H1 (cell line): ENCODE data around the gene PKD1L1. TPM values are rescaled to one million over a fixed set of nuclear protein-coding genes. Genes with fewer than 3 reads are reported as not detected.

Source experiments
- CTCF ChIA-PET: fragments of 300-600 bp; sonication (Branson Sonifier 250); formaldehyde crosslinking; loops from one replicate; lab custom pipeline; 2021; ENCODE audit not compliant: partially characterized antibody; lab: Charles Lee
- POLR2A ChIA-PET: fragments of 300-600 bp; sonication (Branson Sonifier 250); formaldehyde crosslinking; loops from one replicate; lab custom pipeline; 2021; ENCODE audit warnings: inconsistent platforms; ENCODE audit not compliant: partially characterized antibody; lab: Charles Lee
- DNase-seq, 2 experiments: peaks; one replicate each; pipeline versions ENCODE4 v3.0.0 to v3.0.0-alpha.2; 2010 to 2022; ENCODE audit warnings: low spot score in 2 of 2, low read depth in 1 of 2, mixed read lengths in 1 of 2
- FAIRE-seq: peaks from 2 replicates; lab custom pipeline; 2011; peaks lifted over from hg19 to GRCh38; lab: Jason Lieb, UNC
- H2AFZ ChIP-seq: 2 replicates; pipeline ENCODE4 v1.8.1; 2012; ENCODE audit warnings: low read length, inconsistent platforms
- H2AK5ac ChIP-seq: 2 replicates; pipeline ENCODE4 v1.6.1; 2013; ENCODE audit warnings: low read depth, low read length
- H2BK120ac ChIP-seq: replicated peaks from 2 replicates; pipeline ENCODE3; 2013; ENCODE audit warnings: low read depth, low read length, inconsistent platforms
- H2BK12ac ChIP-seq: 2 replicates; pipeline ENCODE4 v1.6.1; 2013; ENCODE audit warnings: low read depth, low read length
- H2BK15ac ChIP-seq: 2 replicates; pipeline ENCODE4 v1.6.1; 2013; ENCODE audit warnings: low read length
- H2BK20ac ChIP-seq: 2 replicates; pipeline ENCODE4 v1.6.1; 2013; ENCODE audit warnings: low read length
- H2BK5ac ChIP-seq: 2 replicates; pipeline ENCODE4 v1.6.1; 2013; ENCODE audit warnings: low read depth, low read length
- H3K14ac ChIP-seq: 2 replicates; pipeline ENCODE4 v1.6.1; 2013; ENCODE audit warnings: inconsistent platforms; ENCODE audit not compliant: insufficient read length
- H3K18ac ChIP-seq: 2 replicates; pipeline ENCODE4 v1.6.1; 2013; ENCODE audit warnings: low read length; ENCODE audit errors: extremely low read depth
- H3K23ac ChIP-seq: 2 replicates; pipeline ENCODE4 v1.6.1; 2013; ENCODE audit warnings: inconsistent platforms; ENCODE audit not compliant: insufficient read length
- H3K23me2 ChIP-seq: 2 replicates; pipeline ENCODE4 v1.6.1; 2013; ENCODE audit warnings: low read depth, low read length
- H3K27ac ChIP-seq: 2 replicates; pipeline ENCODE4 v1.6.1; 2011; ENCODE audit warnings: low read depth, low read length, inconsistent platforms
- H3K27me3 ChIP-seq, 4 experiments: replicated peaks in 1 of 4; 1 replicate in 1 of 4; 2 replicates in 3 of 4; pipeline versions ENCODE4 v1.6.1 to v1.8.1; 2011 to 2013; ENCODE audit warnings: low read length in 3 of 4, mild to moderate bottlenecking in 3 of 4, inconsistent platforms in 2 of 4, mixed read lengths in 2 of 4, moderate library complexity in 1 of 4; ENCODE audit not compliant: control insufficient read depth in 3 of 4, insufficient read depth in 3 of 4; ENCODE audit errors: extremely low read depth in 1 of 4
- H3K36me3 ChIP-seq, 4 experiments: 2 replicates each; pipeline versions ENCODE4 v1.6.1 to v1.8.1; 2011 to 2013; ENCODE audit warnings: mild to moderate bottlenecking in 4 of 4, low read length in 3 of 4, moderate library complexity in 2 of 4, control low read depth in 1 of 4, inconsistent platforms in 1 of 4; ENCODE audit not compliant: insufficient read depth in 4 of 4, control insufficient read depth in 2 of 4
- H3K4ac ChIP-seq: replicated peaks from 2 replicates; pipeline ENCODE3; 2013; ENCODE audit warnings: low read length, low read depth, mixed read lengths, inconsistent platforms; ENCODE audit not compliant: insufficient read length
- H3K4me1 ChIP-seq, 4 experiments: replicated peaks in 1 of 4; 1 replicate in 1 of 4; 2 replicates in 3 of 4; pipeline versions ENCODE4 v1.6.1 to v1.8.1; 2011 to 2013; ENCODE audit warnings: low read length in 3 of 4, inconsistent platforms in 2 of 4, mixed read lengths in 1 of 4; ENCODE audit not compliant: insufficient read depth in 4 of 4, control insufficient read depth in 3 of 4
- H3K4me2 ChIP-seq, 2 experiments: 2 replicates each; pipeline versions ENCODE4 v1.6.1 to v1.8.1; 2011 to 2013; ENCODE audit warnings: low read depth in 2 of 2, low read length in 2 of 2, control low read depth in 1 of 2, inconsistent platforms in 1 of 2, mild to moderate bottlenecking in 1 of 2; ENCODE audit not compliant: insufficient read depth in 1 of 2
- H3K4me3 ChIP-seq, 4 experiments: fragments of 200-600, 300-600 bp in 1 of 4; sonication (generic), shearing (Covaris generic), sonication (Bioruptor Twin) in 1 of 4; 2 replicates each; pipeline versions ENCODE4 v1.5.1 to v1.8.1; 2011 to 2016; ENCODE audit warnings: low read length in 4 of 4, low read depth in 3 of 4, control low read depth in 2 of 4, inconsistent platforms in 2 of 4, mild to moderate bottlenecking in 2 of 4, mixed read lengths in 1 of 4, moderate library complexity in 1 of 4; ENCODE audit not compliant: insufficient read depth in 2 of 4; ENCODE audit errors: extremely low read depth in 1 of 4
- H3K56ac ChIP-seq: replicated peaks from 2 replicates; pipeline ENCODE3; 2013; ENCODE audit warnings: low read depth, mild to moderate bottlenecking, mixed read lengths, low read length, inconsistent platforms; ENCODE audit not compliant: insufficient read length
- H3K79me1 ChIP-seq: 2 replicates; pipeline ENCODE4 v1.6.1; 2013; ENCODE audit warnings: low read depth, low read length, control low read depth
- H3K79me2 ChIP-seq, 2 experiments: 2 replicates each; pipeline versions ENCODE4 v1.6.1 to v1.8.1; 2012 to 2013; ENCODE audit warnings: low read length in 2 of 2, mild to moderate bottlenecking in 2 of 2, inconsistent platforms in 1 of 2; ENCODE audit not compliant: insufficient read depth in 2 of 2, control insufficient read depth in 1 of 2
- H3K9ac ChIP-seq, 4 experiments: replicated peaks in 1 of 4; 1 replicate in 1 of 4; 2 replicates in 3 of 4; pipeline versions ENCODE4 v1.6.1 to v1.8.1; 2011 to 2013; ENCODE audit warnings: low read depth in 3 of 4, low read length in 3 of 4, control low read depth in 2 of 4, mild to moderate bottlenecking in 2 of 4, moderate library complexity in 2 of 4, inconsistent platforms in 1 of 4; ENCODE audit errors: extremely low read depth in 1 of 4
- H3K9me3 ChIP-seq, 2 experiments: 2 replicates each; pipeline versions ENCODE4 v1.6.1 to v1.8.1; 2012 to 2013; ENCODE audit warnings: mild to moderate bottlenecking in 2 of 2, moderate library complexity in 2 of 2, control low read depth in 1 of 2, inconsistent platforms in 1 of 2, low read depth in 1 of 2, low read length in 1 of 2, mixed read lengths in 1 of 2; ENCODE audit not compliant: insufficient read depth in 2 of 2
- H4K20me1 ChIP-seq, 2 experiments: replicated peaks in 1 of 2; 2 replicates each; pipeline versions ENCODE3 to v1.8.1; 2011 to 2013; ENCODE audit warnings: inconsistent platforms in 2 of 2, low read length in 2 of 2, mild to moderate bottlenecking in 1 of 2; ENCODE audit not compliant: insufficient read depth in 2 of 2, control insufficient read depth in 1 of 2
- H4K5ac ChIP-seq: 2 replicates; pipeline ENCODE4 v1.6.1; 2013; ENCODE audit warnings: low read length, low read depth, mixed read lengths, inconsistent platforms; ENCODE audit not compliant: insufficient read length
- H4K8ac ChIP-seq: 2 replicates; pipeline ENCODE4 v1.8.0; 2013; ENCODE audit warnings: mild to moderate bottlenecking, moderate library complexity, low read length, inconsistent platforms; ENCODE audit not compliant: insufficient read depth; ENCODE audit errors: extremely low read depth
- H4K91ac ChIP-seq: replicated peaks from 2 replicates; pipeline ENCODE3; 2013; ENCODE audit warnings: low read length, mixed read lengths, inconsistent platforms; ENCODE audit not compliant: insufficient read length
- CBX5 ChIP-seq: fragments of 300-800, 300-1000 bp; sonication (generic); IDR thresholded peaks from 2 replicates; pipeline ENCODE4 v1.7.1; 2016; ENCODE audit warnings: antibody characterized with exemption, low read length, low read depth
- CHD2 ChIP-seq: IDR thresholded peaks from 2 replicates; pipeline ENCODE4 v1.6.1; 2012; ENCODE audit warnings: low read length, improper control_type of control experiment
- GABPA ChIP-seq: IDR thresholded peaks from 2 replicates; pipeline ENCODE4 v1.6.1; 2011; ENCODE audit warnings: mild to moderate bottlenecking, low read length, moderate library complexity, borderline replicate concordance; ENCODE audit not compliant: insufficient read depth
- GTF2F1 ChIP-seq: IDR thresholded peaks from 2 replicates; pipeline ENCODE4 v1.6.1; 2012; ENCODE audit warnings: low read depth, low read length, improper control_type of control experiment, borderline replicate concordance
- MAFK ChIP-seq: IDR thresholded peaks from 2 replicates; pipeline ENCODE4 v1.6.1; 2012; ENCODE audit warnings: low read depth, mild to moderate bottlenecking, improper control_type of control experiment, low read length
- POLR2A ChIP-seq, 2 experiments: IDR thresholded peaks; 1 replicate in 1 of 2; 2 replicates in 1 of 2; pipeline ENCODE4 v1.6.1; 2011; ENCODE audit warnings: low read depth in 2 of 2, low read length in 2 of 2, mild to moderate bottlenecking in 2 of 2; ENCODE audit errors: control extremely low read depth in 1 of 2
- WGBS, 2 experiments: shearing (Covaris generic) in 1 of 2; methylation state at CpG; one replicate each; pipeline versions ENCODE4 v1.1.6 to v1.1.7; 2013 to 2015; ENCODE audit warnings: low lambda C conversion rate in 2 of 2, mixed read lengths in 2 of 2, inconsistent platforms in 1 of 2, low coverage in 1 of 2, missing lambda C conversion rate in 1 of 2; ENCODE audit not compliant: insufficient replicate concordance in 2 of 2, insufficient coverage in 1 of 2, insufficient read length in 1 of 2; ENCODE audit errors: extremely low coverage in 1 of 2, missing lambda C conversion rate in 1 of 2; 5-methylcytosine and 5-hydroxymethylcytosine counted together
- polyA plus RNA-seq, 7 experiments: library from polyadenylated mRNA; depleted of rRNA in 3 of 7; stranded (reverse) in 5 of 7; unstranded in 2 of 7; fragments of >200 nt in 5 of 7; fragments of 200-250 nt in 2 of 7; gene quantifications; 1 replicate in 5 of 7; 2 replicates in 1 of 7; 4 replicates in 1 of 7; pipeline versions ENCODE4 v1.2.1 to v1.2.3, GENCODE V29; 2011 to 2013; ENCODE audit warnings: missing spikeins in 2 of 7, mixed read lengths in 2 of 7
- total RNA-seq: library from RNA; stranded (reverse); fragmentation: NEBNext Ultra II Directional; extraction: Animal tissue kit (Norgen Biotek cat#: 25700); gene quantifications from 2 replicates; pipeline ENCODE4 v1.2.1, GENCODE V29; 2021

Gene PKD1L1
- total and polyA plus RNA-seq, 2 of the 8 experiments (the other 6 are each of a cell fraction or from before 2014, with no cell fraction given) = 0.22 to 0.35 TPM

- H3K4me3 ChIP-seq = no peak overlapping the region
- H3K4me1 ChIP-seq = peaks cover 0 to 6% (median 3%) of the 10 kb centered on the region in 4 experiments; a peak in 5 of 7 replicates
- no peak overlapping the region for H3K18ac ChIP-seq
- POLR2A ChIA-PET = no interaction called here
- no peak overlapping the region for H2BK120ac ChIP-seq
- no peaks in the 10 kb centered on the region for H4K20me1 ChIP-seq
- no peak for FAIRE-seq
- no peak overlapping the region for H2BK12ac ChIP-seq
- H3K23ac ChIP-seq = no peak overlapping the region
- H3K9ac ChIP-seq = no peak overlapping the region
- no peak overlapping the region for H4K91ac ChIP-seq
- 60% methylated on average over 4 of the region's 4 CpGs; no CpG with 5 or more reads in 1 of the 2 experiments for WGBS, 2 experiments
- TF ChIP-seq MAFK = no peak
- TF ChIP-seq GABPA = no peak
- no peak for TF ChIP-seq CHD2
- TF ChIP-seq POLR2A (IDR thresholded peaks at IDR 0.05; ENCODE audit: control extremely low read depth in 1 of 2, low read depth in 2 of 2, low read length in 2 of 2) = no peak
- TF ChIP-seq CBX5 = no peak
- TF ChIP-seq GTF2F1 = no peak
- H3K4ac ChIP-seq = no peak overlapping the region
- H2BK20ac ChIP-seq = no peak overlapping the region
- CTCF ChIA-PET = interaction anchor here (0.6 to 1.1 kb wide), 2 partner anchors 10 to 21 kb away, joined by 3 read pairs; no protein-coding TSS in a partner anchor
- H3K4me2 ChIP-seq = no peak overlapping the region
- H3K27me3 ChIP-seq = no peaks in the 10 kb centered on the region
- no peaks in the 10 kb centered on the region for H3K9me3 ChIP-seq
- no peak overlapping the region for H4K5ac ChIP-seq
- DNase-seq = peak in 1 of 2 experiments; percentile 8
- H3K56ac ChIP-seq = no peak overlapping the region
- no peaks in the 10 kb centered on the region for H3K79me1 ChIP-seq
- H3K36me3 ChIP-seq = no peaks in the 10 kb centered on the region
- H2AK5ac ChIP-seq = no peak overlapping the region
- H3K23me2 ChIP-seq = no peaks in the 10 kb centered on the region
- H3K14ac ChIP-seq = no peak overlapping the region
- no peaks in the 10 kb centered on the region for H3K79me2 ChIP-seq
- no peak overlapping the region for H2BK5ac ChIP-seq
- no peak overlapping the region for H2BK15ac ChIP-seq
- no peak overlapping the region for H4K8ac ChIP-seq
- H2AFZ ChIP-seq = no peak overlapping the region
- no peak overlapping the region for H3K27ac ChIP-seq
Observed at GRCh38 chr7:47746468-47746867, 201.8 kb downstream of the PKD1L1 start.
